ENCODE measurements around the gene CMTM8.

Gene CMTM8

DNA sequence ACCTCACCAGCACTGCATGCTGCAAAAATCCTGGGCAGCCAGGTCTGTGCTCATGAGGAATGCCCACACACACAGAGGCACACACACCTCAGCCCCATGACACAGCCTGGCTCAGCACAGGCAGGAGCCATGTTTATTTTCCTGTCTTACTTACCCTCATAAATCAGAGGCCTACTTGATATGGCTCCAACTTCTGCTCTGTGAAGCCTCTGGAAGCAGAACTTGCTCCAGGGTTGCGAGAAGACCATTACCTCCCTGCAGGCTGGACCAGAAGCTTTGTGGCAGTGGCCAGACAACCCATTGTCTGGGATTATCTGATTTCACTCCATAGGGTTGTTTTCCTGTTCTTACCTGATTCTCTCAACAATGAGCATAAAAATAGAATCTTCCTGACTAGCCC is 43.8 kb upstream of the CMTM8 start:
- ATAC-seq, result no peak
- TF ChIP-seq BACH2 (CRISPR knock-in tag; IDR thresholded peaks at IDR 0.05; ENCODE audit: borderline replicate concordance) (no peak), PPARA (CRISPR knock-in tag; IDR thresholded peaks at IDR 0.05; ENCODE audit: borderline replicate concordance) (no peak), ZFP3 (CRISPR knock-in tag; IDR thresholded peaks at IDR 0.05) (no peak), ZC3H10 (CRISPR knock-in tag; IDR thresholded peaks at IDR 0.05) (no peak), CSDC2 (CRISPR knock-in tag; IDR thresholded peaks at IDR 0.05) (no peak), GLIS3 (CRISPR knock-in tag; IDR thresholded peaks at IDR 0.05) (no peak), ARNTL (CRISPR knock-in tag; IDR thresholded peaks at IDR 0.05; ENCODE audit: borderline replicate concordance, low read depth) (no peak), ZNF70 (CRISPR knock-in tag; IDR thresholded peaks at IDR 0.05) (no peak)
- TF ChIP-seq, protein P1, sequence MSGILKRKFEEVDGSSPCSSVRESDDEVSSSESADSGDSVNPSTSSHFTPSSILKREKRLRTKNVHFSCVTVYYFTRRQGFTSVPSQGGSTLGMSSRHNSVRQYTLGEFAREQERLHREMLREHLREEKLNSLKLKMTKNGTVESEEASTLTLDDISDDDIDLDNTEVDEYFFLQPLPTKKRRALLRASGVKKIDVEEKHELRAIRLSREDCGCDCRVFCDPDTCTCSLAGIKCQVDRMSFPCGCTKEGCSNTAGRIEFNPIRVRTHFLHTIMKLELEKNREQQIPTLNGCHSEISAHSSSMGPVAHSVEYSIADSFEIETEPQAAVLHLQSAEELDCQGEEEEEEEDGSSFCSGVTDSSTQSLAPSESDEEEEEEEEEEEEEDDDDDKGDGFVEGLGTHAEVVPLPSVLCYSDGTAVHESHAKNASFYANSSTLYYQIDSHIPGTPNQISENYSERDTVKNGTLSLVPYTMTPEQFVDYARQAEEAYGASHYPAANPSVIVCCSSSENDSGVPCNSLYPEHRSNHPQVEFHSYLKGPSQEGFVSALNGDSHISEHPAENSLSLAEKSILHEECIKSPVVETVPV (CRISPR knock-in tag; IDR thresholded peaks at IDR 0.05), result no peak

DNA sequence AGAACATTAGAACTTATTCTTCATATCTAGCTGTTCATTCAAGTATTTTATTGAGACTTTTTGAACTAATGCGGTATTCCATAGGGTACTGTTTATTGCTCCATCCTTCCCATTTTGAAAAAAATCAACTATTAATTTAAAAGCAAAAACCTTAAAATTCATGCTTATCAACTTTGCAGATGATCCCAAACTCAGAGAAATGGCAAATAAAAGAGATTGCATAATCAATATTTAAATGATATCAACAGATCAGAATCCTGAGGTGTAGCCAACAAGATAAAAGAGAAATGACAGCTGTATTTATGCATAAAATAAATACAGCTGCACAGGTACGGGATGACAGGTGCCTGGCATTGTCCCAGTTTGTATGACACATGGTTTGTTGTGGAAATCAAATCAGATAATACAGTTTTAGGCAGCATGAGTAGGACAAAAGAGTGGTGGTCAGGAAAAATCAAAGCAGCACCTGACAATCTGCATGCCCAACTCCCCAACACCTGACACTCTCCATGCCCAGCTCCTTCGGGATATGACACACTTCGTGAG is 42.4 kb upstream of the CMTM8 start:
- TF ChIP-seq, protein P2, sequence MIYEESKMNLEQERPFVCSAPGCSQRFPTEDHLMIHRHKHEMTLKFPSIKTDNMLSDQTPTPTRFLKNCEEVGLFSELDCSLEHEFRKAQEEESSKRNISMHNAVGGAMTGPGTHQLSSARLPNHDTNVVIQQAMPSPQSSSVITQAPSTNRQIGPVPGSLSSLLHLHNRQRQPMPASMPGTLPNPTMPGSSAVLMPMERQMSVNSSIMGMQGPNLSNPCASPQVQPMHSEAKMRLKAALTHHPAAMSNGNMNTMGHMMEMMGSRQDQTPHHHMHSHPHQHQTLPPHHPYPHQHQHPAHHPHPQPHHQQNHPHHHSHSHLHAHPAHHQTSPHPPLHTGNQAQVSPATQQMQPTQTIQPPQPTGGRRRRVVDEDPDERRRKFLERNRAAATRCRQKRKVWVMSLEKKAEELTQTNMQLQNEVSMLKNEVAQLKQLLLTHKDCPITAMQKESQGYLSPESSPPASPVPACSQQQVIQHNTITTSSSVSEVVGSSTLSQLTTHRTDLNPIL (CRISPR knock-in tag; IDR thresholded peaks at IDR 0.05; ENCODE audit: low read depth), result no peak
- TF ChIP-seq TOX (CRISPR knock-in tag; IDR thresholded peaks at IDR 0.05; ENCODE audit: borderline replicate concordance), result no peak
- TF ChIP-seq ZNF565 (CRISPR knock-in tag; conservative IDR thresholded peaks at IDR 0.05; ENCODE audit: low read depth), result no peak
- TF ChIP-seq CSDC2 (CRISPR knock-in tag; IDR thresholded peaks at IDR 0.05), result no peak
- no peak for TF ChIP-seq BACH2 (CRISPR knock-in tag; IDR thresholded peaks at IDR 0.05; ENCODE audit: borderline replicate concordance)
- no peak for TF ChIP-seq ZC3H10 (CRISPR knock-in tag; IDR thresholded peaks at IDR 0.05)
- TF ChIP-seq RARB (CRISPR knock-in tag; IDR thresholded peaks at IDR 0.05), result no peak
- TF ChIP-seq, protein P1 (CRISPR knock-in tag; IDR thresholded peaks at IDR 0.05), result no peak
- TF ChIP-seq, protein P3, sequence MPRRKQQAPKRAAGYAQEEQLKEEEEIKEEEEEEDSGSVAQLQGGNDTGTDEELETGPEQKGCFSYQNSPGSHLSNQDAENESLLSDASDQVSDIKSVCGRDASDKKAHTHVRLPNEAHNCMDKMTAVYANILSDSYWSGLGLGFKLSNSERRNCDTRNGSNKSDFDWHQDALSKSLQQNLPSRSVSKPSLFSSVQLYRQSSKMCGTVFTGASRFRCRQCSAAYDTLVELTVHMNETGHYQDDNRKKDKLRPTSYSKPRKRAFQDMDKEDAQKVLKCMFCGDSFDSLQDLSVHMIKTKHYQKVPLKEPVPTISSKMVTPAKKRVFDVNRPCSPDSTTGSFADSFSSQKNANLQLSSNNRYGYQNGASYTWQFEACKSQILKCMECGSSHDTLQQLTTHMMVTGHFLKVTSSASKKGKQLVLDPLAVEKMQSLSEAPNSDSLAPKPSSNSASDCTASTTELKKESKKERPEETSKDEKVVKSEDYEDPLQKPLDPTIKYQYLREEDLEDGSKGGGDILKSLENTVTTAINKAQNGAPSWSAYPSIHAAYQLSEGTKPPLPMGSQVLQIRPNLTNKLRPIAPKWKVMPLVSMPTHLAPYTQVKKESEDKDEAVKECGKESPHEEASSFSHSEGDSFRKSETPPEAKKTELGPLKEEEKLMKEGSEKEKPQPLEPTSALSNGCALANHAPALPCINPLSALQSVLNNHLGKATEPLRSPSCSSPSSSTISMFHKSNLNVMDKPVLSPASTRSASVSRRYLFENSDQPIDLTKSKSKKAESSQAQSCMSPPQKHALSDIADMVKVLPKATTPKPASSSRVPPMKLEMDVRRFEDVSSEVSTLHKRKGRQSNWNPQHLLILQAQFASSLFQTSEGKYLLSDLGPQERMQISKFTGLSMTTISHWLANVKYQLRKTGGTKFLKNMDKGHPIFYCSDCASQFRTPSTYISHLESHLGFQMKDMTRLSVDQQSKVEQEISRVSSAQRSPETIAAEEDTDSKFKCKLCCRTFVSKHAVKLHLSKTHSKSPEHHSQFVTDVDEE (CRISPR knock-in tag; IDR thresholded peaks at IDR 0.05), result no peak
- TF ChIP-seq ZNF70 (CRISPR knock-in tag; IDR thresholded peaks at IDR 0.05), result no peak
- TF ChIP-seq ARNTL (CRISPR knock-in tag; IDR thresholded peaks at IDR 0.05; ENCODE audit: borderline replicate concordance, low read depth), result no peak
- no peak for TF ChIP-seq ISL1 (CRISPR knock-in tag; IDR thresholded peaks at IDR 0.05)
- no peak for TF ChIP-seq OSR1 (CRISPR knock-in tag; IDR thresholded peaks at IDR 0.05)
- TF ChIP-seq, protein P4, sequence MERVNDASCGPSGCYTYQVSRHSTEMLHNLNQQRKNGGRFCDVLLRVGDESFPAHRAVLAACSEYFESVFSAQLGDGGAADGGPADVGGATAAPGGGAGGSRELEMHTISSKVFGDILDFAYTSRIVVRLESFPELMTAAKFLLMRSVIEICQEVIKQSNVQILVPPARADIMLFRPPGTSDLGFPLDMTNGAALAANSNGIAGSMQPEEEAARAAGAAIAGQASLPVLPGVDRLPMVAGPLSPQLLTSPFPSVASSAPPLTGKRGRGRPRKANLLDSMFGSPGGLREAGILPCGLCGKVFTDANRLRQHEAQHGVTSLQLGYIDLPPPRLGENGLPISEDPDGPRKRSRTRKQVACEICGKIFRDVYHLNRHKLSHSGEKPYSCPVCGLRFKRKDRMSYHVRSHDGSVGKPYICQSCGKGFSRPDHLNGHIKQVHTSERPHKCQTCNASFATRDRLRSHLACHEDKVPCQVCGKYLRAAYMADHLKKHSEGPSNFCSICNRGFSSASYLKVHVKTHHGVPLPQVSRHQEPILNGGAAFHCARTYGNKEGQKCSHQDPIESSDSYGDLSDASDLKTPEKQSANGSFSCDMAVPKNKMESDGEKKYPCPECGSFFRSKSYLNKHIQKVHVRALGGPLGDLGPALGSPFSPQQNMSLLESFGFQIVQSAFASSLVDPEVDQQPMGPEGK (CRISPR knock-in tag; IDR thresholded peaks at IDR 0.05; ENCODE audit: borderline replicate concordance), result no peak
- no peak for TF ChIP-seq ESRRG (CRISPR knock-in tag; IDR thresholded peaks at IDR 0.05)
- no peak for TF ChIP-seq ZNF8 (CRISPR knock-in tag; IDR thresholded peaks at IDR 0.05)
- TF ChIP-seq ZFP30 (CRISPR knock-in tag; IDR thresholded peaks at IDR 0.05), result no peak
- TF ChIP-seq ZFP3 (CRISPR knock-in tag; IDR thresholded peaks at IDR 0.05), result no peak
- no peak for TF ChIP-seq SNAI2 (CRISPR knock-in tag; IDR thresholded peaks at IDR 0.05)
- ATAC-seq, result no peak

DNA sequence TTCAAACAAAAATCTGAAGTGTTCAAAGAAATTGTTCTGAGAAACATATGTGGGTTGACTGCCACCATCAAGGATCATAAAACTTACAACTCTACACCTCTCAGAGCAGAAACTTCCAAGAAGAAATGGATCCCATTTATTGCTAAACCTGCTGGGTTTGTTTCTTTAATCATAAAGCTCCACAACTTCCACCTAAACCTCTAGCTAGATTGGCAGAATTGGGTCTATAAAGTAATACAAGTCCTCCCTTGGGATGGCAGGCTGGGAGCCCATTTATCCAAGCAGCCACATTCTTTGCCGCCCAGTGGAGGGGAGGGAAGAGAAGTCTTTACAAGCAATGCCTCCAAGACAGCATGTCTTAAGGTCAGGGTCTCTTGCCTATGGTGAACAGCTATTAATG is 40.5 kb upstream of the CMTM8 start:
- ATAC-seq, result no peak
- TF ChIP-seq CSDC2 (CRISPR knock-in tag; IDR thresholded peaks at IDR 0.05), result no peak
- TF ChIP-seq, protein P1 (CRISPR knock-in tag; IDR thresholded peaks at IDR 0.05), result no peak
- no peak for TF ChIP-seq ISL1 (CRISPR knock-in tag; IDR thresholded peaks at IDR 0.05)

Data from SK-N-SH treated with all-trans-retinoic acid at 6 μM for 48 hours (cell line).